Smooth muscle cell (in vitro differentiated cells): Measurements from ENCODE around the gene CES5A. TPM values are rescaled to one million over a fixed set of nuclear protein-coding genes. Genes with fewer than 3 reads are reported as not detected.
"Not testable (repeated sequence)": the region's sequence is repeated elsewhere in the genome, so short reads cannot be mapped to it uniquely, and the experiment has no call there.

Experiments used
- DNase-seq: peaks from one replicate; lab custom pipeline; 2025; ENCODE audit not compliant: unreplicated experiment; lab: John Stamatoyannopoulos, UW
- H2AFZ ChIP-seq: fragments of 200-600 bp; sonication (generic); 2 replicates; pipeline ENCODE4 v1.6.0; 2016; ENCODE audit warnings: antibody characterized with exemption, low read depth, mild to moderate bottlenecking
- H3F3A ChIP-seq: fragments of 200-600 bp; sonication (generic); 2 replicates; pipeline ENCODE4 v1.6.0; 2017; ENCODE audit warnings: antibody characterized with exemption, low read depth
- H3K27ac ChIP-seq: fragments of 200-600 bp; sonication (generic); 2 replicates; pipeline ENCODE4 v1.5.1; 2016; ENCODE audit warnings: low read depth, mild to moderate bottlenecking
- H3K27me3 ChIP-seq: fragments of 200-600 bp; sonication (generic); 2 replicates; pipeline ENCODE4 v1.6.1; 2016; ENCODE audit warnings: low read depth, mild to moderate bottlenecking
- H3K36me3 ChIP-seq: fragments of 200-600 bp; sonication (generic); 2 replicates; pipeline ENCODE4 v1.5.1; 2016; ENCODE audit warnings: low read depth
- H3K4me1 ChIP-seq: fragments of 200-600 bp; sonication (generic); 2 replicates; pipeline ENCODE4 v1.5.1; 2016; ENCODE audit warnings: low read depth
- H3K4me2 ChIP-seq: fragments of 200-600 bp; sonication (generic); 2 replicates; pipeline ENCODE4 v1.6.0; 2016; ENCODE audit warnings: mild to moderate bottlenecking
- H3K4me3 ChIP-seq: fragments of 200-600 bp; sonication (generic); 2 replicates; pipeline ENCODE4 v1.5.1; 2016; ENCODE audit warnings: mild to moderate bottlenecking
- H3K79me2 ChIP-seq: fragments of 200-600 bp; sonication (generic); 2 replicates; pipeline ENCODE4 v1.6.0; 2016; ENCODE audit warnings: low read depth, mild to moderate bottlenecking
- H3K9ac ChIP-seq: fragments of 200-600 bp; sonication (generic); 2 replicates; pipeline ENCODE4 v1.6.0; 2016; ENCODE audit warnings: low read depth
- H3K9me3 ChIP-seq: fragments of 200-600 bp; sonication (generic); replicated peaks from 2 replicates; pipeline ENCODE4 v1.5.1; 2016; ENCODE audit warnings: low read depth
- H4K20me1 ChIP-seq: fragments of 200-600 bp; sonication (generic); 2 replicates; pipeline ENCODE4 v1.6.0; 2016; ENCODE audit warnings: low read depth
- CTCF ChIP-seq: fragments of 200-600 bp; sonication (generic); IDR thresholded peaks from 2 replicates; pipeline ENCODE4 v1.5.1; 2017; ENCODE audit warnings: borderline replicate concordance, mild to moderate bottlenecking, antibody characterized with exemption; ENCODE audit not compliant: insufficient read depth, poor library complexity, severe bottlenecking
- WGBS: methylation state at CpG from one replicate; pipeline ENCODE4 v1.1.7; 2016; ENCODE audit warnings: low lambda C conversion rate; 5-methylcytosine and 5-hydroxymethylcytosine counted together
- polyA plus RNA-seq: library from polyadenylated mRNA; unstranded; fragments of >200 nt; fragmentation: Nextera tagmentation; extraction: Ambion mirVana; gene quantifications from 2 replicates; pipeline ENCODE4 v1.2.1, GENCODE V29; 2016
- total RNA-seq: library from RNA; depleted of rRNA; stranded (reverse); fragments of >200 nt; gene quantifications from 2 replicates; pipeline ENCODE4 v1.2.3, GENCODE V29; 2014

Gene CES5A
- total and polyA plus RNA-seq, 2 experiments from 2014 or later, result not detected

DNA sequence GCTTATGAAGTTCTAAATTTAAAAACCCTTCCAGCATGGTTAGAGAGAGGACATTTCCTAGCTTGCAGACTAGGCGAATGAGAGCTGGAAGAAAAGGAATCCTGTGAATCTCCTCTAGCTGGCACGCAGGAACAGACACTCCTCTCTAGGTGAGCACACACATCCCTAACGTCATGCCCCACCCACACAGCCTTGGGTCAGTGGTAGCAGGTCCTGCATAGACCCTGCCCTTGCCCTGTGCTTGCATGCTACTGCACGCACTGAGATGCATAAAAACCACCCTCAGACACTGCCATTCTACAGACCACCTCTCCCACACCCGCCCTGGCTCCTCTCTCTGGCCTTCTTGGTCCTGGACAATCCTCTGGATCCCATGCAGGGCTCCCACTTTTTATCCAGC is 65.8 kb downstream of the CES5A start:
- Histone ChIP-seq H3K9ac (no peak overlapping the region), H3K27me3 (peaks cover 3% of the 10 kb centered on the region), H3K79me2 (no peaks in the 10 kb centered on the region), H3K4me2 (no peak overlapping the region), H3K36me3 (no peaks in the 10 kb centered on the region), H3K4me1 (no peaks in the 10 kb centered on the region), H2AFZ (no peak overlapping the region), H3K9me3 (no peaks in the 10 kb centered on the region), H4K20me1 (no peaks in the 10 kb centered on the region), H3K27ac (no peak overlapping the region), H3F3A (no peaks in the 10 kb centered on the region), H3K4me3 (no peak overlapping the region)
- 58% methylated on average over 5 of the region's 5 CpGs for WGBS
- DNase-seq, result no peak
- no peak for TF ChIP-seq CTCF

DNA sequence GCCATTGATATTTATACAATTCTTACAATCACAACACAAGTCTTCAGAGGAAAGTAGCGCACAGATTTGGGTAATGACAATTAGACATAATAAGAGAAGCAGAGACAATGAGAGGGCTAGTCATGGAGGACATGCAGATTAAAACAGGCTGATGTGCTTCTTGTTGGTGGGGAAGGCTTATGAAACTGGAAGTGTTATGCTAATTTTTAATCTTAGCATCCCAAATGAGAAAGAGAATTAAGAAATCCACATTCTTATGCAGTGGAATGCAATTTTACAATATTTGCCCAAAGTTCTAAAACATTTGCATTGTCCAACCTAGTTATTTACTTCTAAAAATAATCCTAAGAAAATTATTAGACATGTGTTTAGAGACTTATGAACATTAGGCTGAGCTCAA is 66.9 kb downstream of the CES5A start:
- H3K9me3 ChIP-seq, H4K20me1 ChIP-seq, H3K4me3 ChIP-seq, H3K9ac ChIP-seq, H3K27me3 ChIP-seq, H3K4me2 ChIP-seq, H3K36me3 ChIP-seq, H3K4me1 ChIP-seq, H3K27ac ChIP-seq, H2AFZ ChIP-seq, H3F3A ChIP-seq, H3K79me2 ChIP-seq, DNase-seq: not testable (repeated sequence)
- WGBS, result 100% methylated on average over 1 of the region's 1 CpG

- not testable (repeated sequence) for H3K4me2 ChIP-seq, H3F3A ChIP-seq, H3K27ac ChIP-seq, H3K4me3 ChIP-seq, H3K79me2 ChIP-seq, H2AFZ ChIP-seq, H3K36me3 ChIP-seq, H3K27me3 ChIP-seq, H3K9ac ChIP-seq, H3K9me3 ChIP-seq, H3K4me1 ChIP-seq, H4K20me1 ChIP-seq, DNase-seq
- WGBS, result no CpG with 5 or more reads among the region's 6 CpGs
Measured at GRCh38 chr16:55805104-55805503, 70.1 kb downstream of the CES5A start.

DNA sequence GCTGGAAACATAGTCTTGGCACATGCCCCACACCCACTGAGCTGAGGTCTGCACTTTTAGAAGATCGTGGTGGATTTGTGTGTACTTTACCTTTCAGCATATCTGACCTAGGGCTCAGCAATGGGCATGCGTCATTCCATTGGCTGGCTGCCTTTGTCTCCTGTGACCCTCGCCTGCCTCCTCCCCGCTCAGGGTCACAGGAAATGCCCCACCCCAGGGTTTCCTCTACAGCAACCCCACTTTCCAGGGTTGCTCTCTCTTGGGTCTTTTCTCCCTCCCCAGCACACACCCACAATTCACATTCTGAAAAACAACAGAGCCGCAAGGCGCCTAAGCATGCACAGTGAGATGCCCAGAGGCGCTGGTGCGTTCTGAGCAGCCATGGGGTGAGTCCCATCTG is 71.5 kb downstream of the CES5A start:
- not testable (repeated sequence) for H3F3A ChIP-seq, H3K27ac ChIP-seq, H3K4me2 ChIP-seq, H3K4me3 ChIP-seq, DNase-seq, H3K9me3 ChIP-seq, H3K79me2 ChIP-seq, H3K36me3 ChIP-seq, H3K27me3 ChIP-seq, H4K20me1 ChIP-seq, H2AFZ ChIP-seq, H3K4me1 ChIP-seq, H3K9ac ChIP-seq
- WGBS, result no CpG with 5 or more reads among the region's 8 CpGs

Other genes starting within 250 kb of the CES5A start
- gene SLC6A2, start 219.4 kb downstream of the CES5A start, total RNA-seq, result 0.22 and 1.2 TPM in 2 replicates
- gene SLC6A2, start 219.4 kb downstream of the CES5A start, polyA plus RNA-seq, result 0.33 TPM in 1 of 2 replicates, not detected in the other
- not detected in 2 replicates for gene CES1, start 42.3 kb downstream of the CES5A start, total RNA-seq
- 0.74 TPM in 1 of 2 replicates, not detected in the other for gene CES1, start 42.3 kb downstream of the CES5A start, polyA plus RNA-seq